Skeletal muscle satellite cell (primary cell): ENCODE data around the gene SELENOK.

ENCODE experiments used
- H3K27me3 ChIP-seq: 2 replicates; pipeline ENCODE4 v1.7.0; 2013; ENCODE audit warnings: low read length; ENCODE audit not compliant: control insufficient read depth, insufficient read depth
- H3K36me3 ChIP-seq: 2 replicates; pipeline ENCODE4 v1.7.0; 2013; ENCODE audit warnings: mild to moderate bottlenecking, control low read depth, low read length; ENCODE audit not compliant: insufficient read depth
- H3K4me1 ChIP-seq: 2 replicates; pipeline ENCODE4 v1.7.0; 2013; ENCODE audit warnings: low read length; ENCODE audit not compliant: control insufficient read depth, insufficient read depth
- H3K4me2 ChIP-seq: 2 replicates; pipeline ENCODE4 v1.7.0; 2013; ENCODE audit warnings: mild to moderate bottlenecking, low read length
- H3K4me3 ChIP-seq: 2 replicates; pipeline ENCODE4 v1.7.0; 2013; ENCODE audit warnings: low read length
- H3K9ac ChIP-seq: 2 replicates; pipeline ENCODE4 v1.7.0; 2013; ENCODE audit warnings: mild to moderate bottlenecking, low read depth, low read length, moderate library complexity
- H3K9me3 ChIP-seq: replicated peaks from 2 replicates; pipeline ENCODE4 v1.7.0; 2013; ENCODE audit warnings: mild to moderate bottlenecking, control low read depth, low read length

The SELENOK gene

GRCh38 chr3:53836084-53836872, 55.4 kb downstream of the SELENOK start:
- Histone ChIP-seq H3K36me3 (no peaks in the 10 kb centered on the region), H3K4me1 (no peaks in the 10 kb centered on the region), H3K9me3 (no peaks in the 10 kb centered on the region), H3K4me3 (no peak overlapping the region), H3K4me2 (no peak overlapping the region), H3K9ac (no peak overlapping the region), H3K27me3 (no peaks in the 10 kb centered on the region)

- Histone ChIP-seq H3K9ac (no peak overlapping the region), H3K4me3 (no peak overlapping the region), H3K27me3 (no peaks in the 10 kb centered on the region), H3K36me3 (no peaks in the 10 kb centered on the region), H3K4me1 (no peaks in the 10 kb centered on the region), H3K4me2 (no peak overlapping the region), H3K9me3 (no peaks in the 10 kb centered on the region)
These were observed 56.4 kb downstream of the SELENOK start for GRCh38 chr3:53835257-53835656.

GRCh38 chr3:53834429-53835095, 57.1 kb downstream of the SELENOK start:
- H3K4me2 ChIP-seq: no peak overlapping the region
- H3K27me3 ChIP-seq: no peaks in the 10 kb centered on the region
- H3K36me3 ChIP-seq: no peaks in the 10 kb centered on the region
- H3K4me1 ChIP-seq: no peaks in the 10 kb centered on the region
- H3K9ac ChIP-seq: no peak overlapping the region
- no peaks in the 10 kb centered on the region for H3K9me3 ChIP-seq
- no peak overlapping the region for H3K4me3 ChIP-seq
